Measurements from ENCODE around the gene MLIP.

DNA sequence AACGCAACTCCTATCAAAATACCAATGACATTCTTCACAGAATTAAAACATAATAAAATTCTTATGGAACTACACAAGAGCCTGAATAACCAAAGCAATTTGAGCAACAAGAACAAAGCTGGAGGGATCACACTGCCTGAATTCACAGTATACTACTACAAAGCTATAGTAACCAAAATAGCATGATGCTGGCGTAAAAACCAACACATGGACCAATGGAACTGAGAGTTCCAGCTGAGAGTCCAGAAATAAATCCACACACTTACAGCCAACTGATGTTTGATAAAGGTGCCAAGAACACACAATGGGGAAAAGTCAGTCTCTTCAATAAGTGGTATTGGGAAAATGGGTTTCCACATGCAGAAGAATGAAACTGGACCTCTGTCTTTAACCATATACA lies 6.9 kb downstream of the MLIP start:
- TF ChIP-seq, protein P1, sequence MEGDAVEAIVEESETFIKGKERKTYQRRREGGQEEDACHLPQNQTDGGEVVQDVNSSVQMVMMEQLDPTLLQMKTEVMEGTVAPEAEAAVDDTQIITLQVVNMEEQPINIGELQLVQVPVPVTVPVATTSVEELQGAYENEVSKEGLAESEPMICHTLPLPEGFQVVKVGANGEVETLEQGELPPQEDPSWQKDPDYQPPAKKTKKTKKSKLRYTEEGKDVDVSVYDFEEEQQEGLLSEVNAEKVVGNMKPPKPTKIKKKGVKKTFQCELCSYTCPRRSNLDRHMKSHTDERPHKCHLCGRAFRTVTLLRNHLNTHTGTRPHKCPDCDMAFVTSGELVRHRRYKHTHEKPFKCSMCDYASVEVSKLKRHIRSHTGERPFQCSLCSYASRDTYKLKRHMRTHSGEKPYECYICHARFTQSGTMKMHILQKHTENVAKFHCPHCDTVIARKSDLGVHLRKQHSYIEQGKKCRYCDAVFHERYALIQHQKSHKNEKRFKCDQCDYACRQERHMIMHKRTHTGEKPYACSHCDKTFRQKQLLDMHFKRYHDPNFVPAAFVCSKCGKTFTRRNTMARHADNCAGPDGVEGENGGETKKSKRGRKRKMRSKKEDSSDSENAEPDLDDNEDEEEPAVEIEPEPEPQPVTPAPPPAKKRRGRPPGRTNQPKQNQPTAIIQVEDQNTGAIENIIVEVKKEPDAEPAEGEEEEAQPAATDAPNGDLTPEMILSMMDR (conservative IDR thresholded peaks at IDR 0.05; ENCODE audit: low read length) = no peak
- no peak for TF ChIP-seq EZH2phosphoT487 (IDR thresholded peaks at IDR 0.05; ENCODE audit: borderline replicate concordance, low read depth, low read length)
